GM04503 (cell line): ENCODE data around the gene OR5A2.
A peak's percentile ranks its signal among the peaks of the same experiment; 100 is the strongest.
"Not testable (repeated sequence)": the region's sequence is repeated elsewhere in the genome, so short reads cannot be mapped to it uniquely, and the experiment has no call there.

Experiments used
- DNase-seq: peaks from one replicate; pipeline ENCODE4 v3.0.0-alpha.2; 2012; ENCODE audit warnings: low read depth

The OR5A2 gene, protein sequence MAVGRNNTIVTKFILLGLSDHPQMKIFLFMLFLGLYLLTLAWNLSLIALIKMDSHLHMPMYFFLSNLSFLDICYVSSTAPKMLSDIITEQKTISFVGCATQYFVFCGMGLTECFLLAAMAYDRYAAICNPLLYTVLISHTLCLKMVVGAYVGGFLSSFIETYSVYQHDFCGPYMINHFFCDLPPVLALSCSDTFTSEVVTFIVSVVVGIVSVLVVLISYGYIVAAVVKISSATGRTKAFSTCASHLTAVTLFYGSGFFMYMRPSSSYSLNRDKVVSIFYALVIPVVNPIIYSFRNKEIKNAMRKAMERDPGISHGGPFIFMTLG

GRCh38 chr11:59426361-59427067 is at the start of gene OR5A2:
OR5A2 (minus strand) TSS chr11:59426413; CDS start chr11:59422953, 3,460 bp downstream.
- no peak for DNase-seq

GRCh38 chr11:59475176-59475575 is 49.0 kb upstream of the OR5A2 start:
- no peak for DNase-seq

GRCh38 chr11:59473015-59473414 is 46.8 kb upstream of the OR5A2 start, which contains the start of gene OR4D10:
OR4D10 (plus strand) TSS chr11:59473315; CDS start chr11:59477430, 4,115 bp downstream.
- DNase-seq = no peak

DNA sequence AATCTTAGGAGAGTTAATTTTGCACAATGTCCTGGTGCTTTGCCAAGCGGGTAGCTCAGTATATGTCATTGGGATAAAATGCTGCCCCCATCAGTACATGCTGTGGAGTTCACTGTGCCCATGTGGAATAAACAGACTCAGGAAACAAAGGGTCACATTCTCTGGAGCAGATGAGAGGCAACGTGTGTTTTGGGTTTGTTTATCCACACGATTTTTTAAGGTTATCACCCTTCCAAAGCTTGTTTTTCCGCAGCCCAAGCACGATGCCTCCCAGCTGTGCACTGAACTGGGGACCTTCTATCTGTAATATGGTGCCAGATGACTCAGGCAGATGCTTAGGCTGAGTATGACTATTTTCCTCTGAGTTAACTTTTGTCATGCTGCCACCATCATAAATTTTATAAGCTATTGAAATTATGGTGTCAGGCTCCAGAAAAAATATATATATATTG is 37.0 kb upstream of the OR5A2 start:
- peak; percentile 7 for DNase-seq

DNA sequence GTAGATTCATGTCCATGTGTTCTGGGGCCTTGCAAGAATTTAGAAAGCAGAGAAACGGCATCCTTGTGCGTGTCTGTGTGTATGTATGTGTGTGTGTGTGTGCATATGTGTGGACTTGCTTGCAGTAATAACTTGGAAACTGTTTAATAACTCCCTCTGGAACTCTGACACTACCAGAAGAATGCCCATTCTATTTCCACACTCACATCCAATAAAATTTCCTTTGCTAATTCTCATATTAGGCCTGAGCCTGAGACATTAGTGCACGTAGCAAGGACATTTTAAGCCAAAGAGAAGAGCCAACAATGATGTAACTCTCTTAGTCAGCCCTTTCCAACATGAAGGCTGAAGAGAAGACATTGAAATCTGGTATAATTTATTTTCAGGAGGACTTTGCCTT is 33.7 kb upstream of the OR5A2 start:
- no peak for DNase-seq

GRCh38 chr11:59456661-59457060 is 30.4 kb upstream of the OR5A2 start, which contains the start of gene OR4D6:
OR4D6 (plus strand) TSS chr11:59456961; CDS start chr11:59456961, 0 bp downstream.
- DNase-seq = no peak

- no peak for DNase-seq
Measured at GRCh38 chr11:59448484-59448883, 22.3 kb upstream of the OR5A2 start.

GRCh38 chr11:59445624-59446023 is 19.4 kb upstream of the OR5A2 start:
- not testable (repeated sequence) for DNase-seq

DNA sequence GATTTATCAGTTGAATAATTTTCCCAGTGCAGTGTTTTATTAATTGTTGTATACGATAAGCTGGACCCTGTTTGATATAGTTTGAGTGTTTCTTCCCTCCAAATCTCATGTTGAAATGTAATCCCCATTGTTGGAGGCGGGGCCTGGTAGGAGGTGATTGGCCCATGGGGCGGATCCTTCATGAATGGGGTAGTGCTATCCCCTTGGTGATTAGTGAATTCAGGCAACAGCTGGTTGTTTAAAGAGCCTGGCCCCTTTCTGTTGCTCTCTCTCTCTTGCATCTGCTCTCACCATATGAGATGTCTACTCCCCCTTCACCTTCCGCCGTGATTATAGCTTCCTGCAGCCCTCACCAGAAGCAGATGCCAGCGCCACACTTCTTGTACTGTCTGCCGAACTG is 11.6 kb upstream of the OR5A2 start:
- DNase-seq = no peak

GRCh38 chr11:59436169-59436568 is 10.0 kb upstream of the OR5A2 start, which contains the start of gene OR5A1:
OR5A1 (plus strand) TSS chr11:59436469; CDS start chr11:59443169, 6,700 bp downstream.
- DNase-seq = no peak

- DNase-seq = peak; percentile 2
Measured at GRCh38 chr11:59429924-59430516, 3.8 kb upstream of the OR5A2 start.

DNA sequence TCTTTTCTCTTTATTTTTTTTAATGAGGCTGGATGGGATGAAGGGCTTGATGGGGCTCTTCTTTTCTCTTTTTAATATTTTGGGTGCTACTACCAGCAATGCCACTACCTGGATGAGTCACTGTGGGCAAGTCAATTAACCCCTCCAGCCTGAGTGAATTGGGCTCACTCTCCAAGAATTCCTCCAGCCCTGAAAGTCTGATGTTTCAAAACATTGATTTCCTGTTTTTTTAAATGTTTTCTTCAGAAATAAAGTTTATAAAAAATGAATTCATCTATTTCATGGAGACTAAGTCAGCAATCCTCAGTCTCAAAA is 812 bp upstream of the OR5A2 start:
- no peak for DNase-seq

- DNase-seq = no peak
Measured at GRCh38 chr11:59425131-59425530, 1.1 kb downstream of the OR5A2 start.

GRCh38 chr11:59423835-59424234 is 2.4 kb downstream of the OR5A2 start:
- DNase-seq = no peak

- no peak for DNase-seq
Measured at GRCh38 chr11:59418156-59418555, 8.1 kb downstream of the OR5A2 start.

GRCh38 chr11:59417023-59417422 is 9.2 kb downstream of the OR5A2 start:
- no peak for DNase-seq

GRCh38 chr11:59416613-59417012 is 9.6 kb downstream of the OR5A2 start:
- no peak for DNase-seq

DNA sequence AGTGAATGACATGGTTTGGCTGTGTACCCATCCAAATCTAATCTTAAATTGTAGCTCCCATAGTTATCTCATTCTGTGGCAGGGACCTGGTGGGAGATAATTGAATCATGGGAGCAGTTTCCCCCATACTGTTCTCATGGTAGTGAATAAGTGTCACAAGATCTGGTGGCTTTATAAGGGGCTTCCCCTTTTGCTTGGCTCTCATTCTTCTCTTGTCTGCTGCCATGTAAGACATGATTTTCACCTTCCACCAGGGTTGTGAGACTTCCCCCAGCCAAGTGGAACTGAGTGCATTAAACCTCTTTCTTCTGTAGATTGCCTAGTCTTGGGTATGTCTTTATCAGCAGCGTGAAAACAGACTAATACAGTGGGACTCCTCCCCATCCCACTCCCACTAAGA is 11.1 kb downstream of the OR5A2 start:
- DNase-seq = no peak

- no peak for DNase-seq
Measured at GRCh38 chr11:59413646-59414045, 12.6 kb downstream of the OR5A2 start.

GRCh38 chr11:59403546-59403945 is 22.7 kb downstream of the OR5A2 start:
- no peak for DNase-seq

- DNase-seq = no peak
Measured at GRCh38 chr11:59401262-59401552, 25.0 kb downstream of the OR5A2 start.

DNA sequence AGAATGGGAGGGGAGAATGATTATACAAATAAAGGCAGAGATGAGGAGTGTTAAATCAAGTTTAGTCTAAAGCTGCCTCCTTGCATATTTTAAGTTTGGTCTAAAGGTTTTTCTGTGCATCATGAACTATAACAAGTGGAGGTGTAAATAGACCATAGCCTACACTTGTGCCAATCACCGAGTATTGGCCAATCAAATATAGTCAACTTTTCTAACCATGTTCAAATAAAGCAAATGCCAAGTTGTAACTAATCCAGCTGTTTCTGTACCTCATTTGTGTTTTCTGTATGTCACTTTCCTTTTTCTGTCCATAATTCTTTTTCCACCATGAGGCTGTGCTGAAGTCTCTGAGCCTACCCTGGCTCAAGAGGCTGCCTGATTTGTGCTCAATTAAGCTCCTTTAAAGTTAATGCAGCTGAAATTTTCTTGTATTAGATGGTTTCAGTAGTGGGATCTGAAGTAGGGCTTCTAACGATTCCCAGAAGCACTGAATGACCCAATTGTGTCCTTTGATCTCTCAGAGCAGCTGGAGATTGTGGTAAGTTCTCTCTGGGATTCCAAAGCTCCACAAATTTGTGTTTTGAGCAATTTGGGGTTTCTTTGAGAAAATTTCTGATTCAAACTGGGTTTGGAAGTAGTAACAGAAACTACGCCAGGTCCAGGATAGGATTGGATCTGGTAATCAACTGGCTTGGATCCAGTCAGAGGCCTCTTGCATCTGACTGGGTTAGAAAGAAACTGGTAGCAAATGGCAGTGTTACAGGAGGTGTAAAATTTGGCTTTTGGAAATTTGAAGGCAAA is 25.6 kb downstream of the OR5A2 start:
- no peak for DNase-seq
